Activated T-cell treated with anti-CD3 and anti-CD28 coated beads, Interleukin-2, amount 50 U/mL, for 24 hours (primary cell): ENCODE measurements around the gene NTM.

Experiments
- DNase-seq: peaks from one replicate; pipeline ENCODE4 v3.0.0-alpha.2; 2020
- H3K27ac Mint-ChIP-seq: 2 replicates; pipeline ENCODE4 v1.8.0; 2020; ENCODE audit warnings: mild to moderate bottlenecking, mixed read lengths
- H3K27me3 Mint-ChIP-seq: 2 replicates; pipeline ENCODE4 v1.8.0; 2020; ENCODE audit warnings: mixed read lengths
- H3K36me3 Mint-ChIP-seq: 2 replicates; pipeline ENCODE4 v1.8.0; 2020; ENCODE audit warnings: low read depth, mixed read lengths
- H3K4me1 Mint-ChIP-seq: 2 replicates; pipeline ENCODE4 v1.8.0; 2020; ENCODE audit warnings: low read depth, mixed read lengths
- H3K4me3 Mint-ChIP-seq: 2 replicates; pipeline ENCODE4 v1.8.0; 2020; ENCODE audit warnings: mild to moderate bottlenecking, moderate library complexity, mixed read lengths
- H3K9me3 Mint-ChIP-seq: 2 replicates; pipeline ENCODE4 v1.8.0; 2020; ENCODE audit warnings: mixed read lengths

The NTM gene

DNA sequence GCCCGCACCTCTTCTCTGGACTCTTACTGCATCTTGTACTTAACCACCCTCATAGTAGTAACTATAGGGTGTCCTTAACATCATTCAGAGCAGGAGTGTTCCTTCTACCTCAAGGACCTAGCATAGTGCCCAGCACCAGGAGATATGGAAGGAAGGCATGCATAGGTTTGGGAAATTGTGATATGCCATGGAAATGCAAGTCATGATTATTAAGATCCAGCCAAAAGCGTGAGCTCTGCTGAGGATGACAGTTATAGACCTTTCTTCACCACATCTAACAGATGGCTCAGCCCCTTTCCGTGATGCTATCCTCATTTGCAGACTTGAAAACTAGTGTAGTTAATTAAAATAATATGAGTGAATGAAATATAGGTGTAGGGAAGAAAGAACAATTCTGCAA, 746.1 kb downstream of the NTM start:
- H3K4me3 Mint-ChIP-seq, result no peak overlapping the region
- no peak overlapping the region for H3K27ac Mint-ChIP-seq
- H3K4me1 Mint-ChIP-seq, result no peaks in the 10 kb centered on the region
- no peaks in the 10 kb centered on the region for H3K27me3 Mint-ChIP-seq
- no peaks in the 10 kb centered on the region for H3K9me3 Mint-ChIP-seq
- no peaks in the 10 kb centered on the region for H3K36me3 Mint-ChIP-seq
- DNase-seq, result no peak

- H3K27ac Mint-ChIP-seq, result no peak overlapping the region
- DNase-seq, result no peak
- no peak overlapping the region for H3K4me3 Mint-ChIP-seq
- no peaks in the 10 kb centered on the region for H3K9me3 Mint-ChIP-seq
- no peaks in the 10 kb centered on the region for H3K4me1 Mint-ChIP-seq
- H3K36me3 Mint-ChIP-seq, result no peaks in the 10 kb centered on the region
- H3K27me3 Mint-ChIP-seq, result no peaks in the 10 kb centered on the region
Measured at GRCh38 chr11:132118661-132119060, 748.2 kb downstream of the NTM start.

DNA sequence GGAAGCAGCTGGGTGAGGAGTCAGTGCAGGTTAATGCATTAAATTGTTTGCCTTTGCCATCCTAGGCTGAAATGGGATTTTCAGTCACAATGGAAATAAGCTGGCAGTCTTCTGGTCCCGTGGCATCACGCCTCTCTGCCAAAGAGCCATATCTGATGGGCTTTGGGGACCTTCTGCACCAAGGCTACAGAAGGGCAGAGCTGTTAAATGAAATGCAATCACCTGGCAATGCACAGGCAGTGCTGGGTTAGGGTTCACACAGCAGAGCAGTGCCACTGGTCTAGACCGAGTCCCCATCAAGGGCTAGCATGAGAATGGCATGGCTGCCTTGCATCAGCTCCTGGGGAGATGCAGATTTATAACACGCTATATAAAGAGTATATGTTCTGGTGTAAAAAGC, 749.2 kb downstream of the NTM start:
- H3K4me3 Mint-ChIP-seq, result no peak overlapping the region
- H3K27me3 Mint-ChIP-seq, result no peaks in the 10 kb centered on the region
- DNase-seq, result no peak
- H3K27ac Mint-ChIP-seq, result no peak overlapping the region
- H3K9me3 Mint-ChIP-seq, result no peaks in the 10 kb centered on the region
- no peaks in the 10 kb centered on the region for H3K4me1 Mint-ChIP-seq
- H3K36me3 Mint-ChIP-seq, result no peaks in the 10 kb centered on the region

DNA sequence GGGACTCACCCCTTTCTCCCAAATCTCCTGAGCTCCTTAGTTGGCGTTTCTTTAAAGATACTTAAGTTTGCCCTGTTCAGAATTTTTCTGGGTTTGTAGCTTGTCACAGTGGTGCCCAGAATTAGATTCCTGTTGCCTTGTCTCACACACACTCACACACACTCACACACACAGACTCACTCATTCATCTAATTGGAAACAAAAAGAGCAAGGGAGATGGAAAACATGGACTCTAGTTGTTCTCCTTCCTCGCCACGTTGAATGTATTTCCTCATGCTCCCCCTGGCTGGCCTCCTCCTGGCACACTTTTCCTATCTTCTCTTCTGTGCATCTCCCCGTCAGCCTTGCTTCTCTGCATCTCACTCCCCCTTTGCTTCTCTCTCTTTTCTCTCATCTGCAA, 752.3 kb downstream of the NTM start:
- Mint-ChIP-seq H3K27me3 (peaks cover 4% of the 10 kb centered on the region), H3K4me3 (no peak overlapping the region), H3K9me3 (no peaks in the 10 kb centered on the region), H3K36me3 (no peaks in the 10 kb centered on the region), H3K27ac (no peak overlapping the region), H3K4me1 (no peaks in the 10 kb centered on the region)
- no peak for DNase-seq

GRCh38 chr11:132123449-132123848, 753.0 kb downstream of the NTM start:
- DNase-seq, result no peak
- peaks cover 8% of the 10 kb centered on the region for H3K27me3 Mint-ChIP-seq
- H3K9me3 Mint-ChIP-seq, result no peaks in the 10 kb centered on the region
- H3K27ac Mint-ChIP-seq, result no peak overlapping the region
- H3K4me3 Mint-ChIP-seq, result no peak overlapping the region
- no peaks in the 10 kb centered on the region for H3K4me1 Mint-ChIP-seq
- H3K36me3 Mint-ChIP-seq, result no peaks in the 10 kb centered on the region

DNA sequence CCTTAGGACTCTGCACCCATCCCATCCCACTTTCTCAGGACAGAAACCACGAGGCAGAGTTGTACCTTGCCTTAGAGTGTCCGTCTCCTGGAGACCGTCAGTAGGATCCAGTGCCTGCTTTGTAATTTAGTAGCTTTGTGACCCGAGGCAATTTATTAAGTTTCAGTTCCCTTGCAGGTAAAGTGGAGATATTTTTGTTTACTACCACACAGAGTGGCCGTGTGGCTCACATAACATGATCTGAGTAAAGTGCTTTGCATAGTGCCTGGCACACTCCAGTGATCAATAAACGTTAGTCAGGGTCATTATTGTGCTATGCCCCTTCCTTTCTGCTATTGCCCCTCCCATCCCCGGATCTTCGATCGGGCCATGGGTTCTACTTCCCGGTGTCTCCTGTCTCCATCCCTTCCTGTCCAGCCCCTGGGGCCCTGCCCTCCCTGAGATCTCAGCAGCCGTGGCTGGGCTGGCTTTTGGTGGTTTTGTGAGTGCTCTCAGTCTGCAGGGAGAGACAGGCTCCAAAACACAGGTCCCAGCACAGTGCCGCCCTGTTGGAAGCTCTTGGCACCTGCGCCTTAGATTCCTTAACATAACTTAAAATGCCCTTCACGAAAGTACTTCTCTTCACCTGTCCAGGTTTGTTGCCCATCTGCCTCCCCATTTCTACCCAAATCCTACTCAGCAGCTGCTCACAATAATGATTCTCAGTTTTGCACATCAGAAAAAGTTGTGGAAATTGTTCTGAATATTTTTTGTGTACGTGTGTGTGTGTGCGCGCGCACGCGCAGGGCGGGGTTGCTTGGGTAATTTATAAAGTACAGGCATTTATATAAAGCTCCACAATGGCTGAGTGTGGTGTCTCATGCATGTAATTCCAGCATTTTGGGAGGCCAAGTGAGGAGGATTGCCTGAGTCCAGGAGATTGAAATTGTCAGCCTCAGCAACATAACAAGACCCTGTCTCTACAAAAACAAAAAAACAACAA, 753.7 kb downstream of the NTM start:
- H3K27ac Mint-ChIP-seq, result no peak overlapping the region
- H3K27me3 Mint-ChIP-seq, result peaks cover 8% of the 10 kb centered on the region
- H3K9me3 Mint-ChIP-seq, result no peaks in the 10 kb centered on the region
- no peaks in the 10 kb centered on the region for H3K4me1 Mint-ChIP-seq
- no peak overlapping the region for H3K4me3 Mint-ChIP-seq
- no peaks in the 10 kb centered on the region for H3K36me3 Mint-ChIP-seq
- no peak for DNase-seq

GRCh38 chr11:132125988-132126871, 755.8 kb downstream of the NTM start:
- Mint-ChIP-seq H3K9me3 (no peaks in the 10 kb centered on the region), H3K27me3 (peaks cover 8% of the 10 kb centered on the region), H3K36me3 (no peaks in the 10 kb centered on the region), H3K4me3 (no peak overlapping the region), H3K4me1 (no peaks in the 10 kb centered on the region), H3K27ac (no peak overlapping the region)
- DNase-seq, result no peak

DNA sequence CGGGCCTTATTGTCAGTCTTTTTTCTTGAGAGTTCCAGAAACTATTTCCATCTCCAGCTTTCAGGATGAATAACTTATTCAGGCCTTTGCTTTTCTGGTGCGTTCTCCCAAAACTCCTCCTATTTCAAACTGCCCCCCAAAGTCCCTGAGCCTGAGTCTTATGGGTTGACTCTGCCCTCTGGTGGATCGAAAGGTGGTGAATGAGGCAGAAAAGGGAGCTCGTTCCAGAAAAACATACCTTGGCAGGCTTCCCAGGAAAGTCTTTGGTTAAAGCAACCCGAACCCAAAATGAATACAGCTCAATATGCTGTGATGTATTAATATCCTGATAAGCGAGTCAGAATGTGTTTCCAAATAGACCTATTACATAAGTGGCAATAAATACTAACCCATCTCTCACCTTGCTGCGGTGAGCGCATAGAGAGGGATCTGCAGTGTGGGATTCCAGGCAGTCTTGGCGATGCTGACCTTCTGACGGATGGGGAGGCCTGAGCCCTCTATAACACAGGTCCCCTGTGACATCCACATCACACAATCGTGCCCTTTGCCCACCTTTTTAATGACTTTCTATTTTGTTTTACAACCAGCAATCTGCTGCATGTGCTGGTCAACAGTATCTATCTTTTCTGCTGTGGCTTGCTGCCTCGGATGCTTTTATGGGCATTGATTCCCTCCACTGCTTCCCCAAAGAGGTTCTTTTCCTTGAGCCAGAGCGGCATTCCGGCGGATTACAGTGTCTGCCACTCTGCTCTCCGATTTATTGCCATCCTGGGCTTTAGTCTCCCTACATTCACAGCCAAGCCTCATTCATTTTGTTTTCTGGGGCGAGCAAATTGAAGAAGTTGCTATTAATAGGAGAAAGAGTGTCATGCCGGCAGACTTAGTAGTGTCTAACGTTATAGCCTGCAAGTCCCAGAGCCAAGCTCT, 756.8 kb downstream of the NTM start:
- Mint-ChIP-seq H3K27ac (no peak overlapping the region), H3K36me3 (no peaks in the 10 kb centered on the region), H3K4me3 (no peak overlapping the region), H3K4me1 (no peaks in the 10 kb centered on the region), H3K27me3 (peaks cover 8% of the 10 kb centered on the region), H3K9me3 (no peaks in the 10 kb centered on the region)
- no peak for DNase-seq

DNA sequence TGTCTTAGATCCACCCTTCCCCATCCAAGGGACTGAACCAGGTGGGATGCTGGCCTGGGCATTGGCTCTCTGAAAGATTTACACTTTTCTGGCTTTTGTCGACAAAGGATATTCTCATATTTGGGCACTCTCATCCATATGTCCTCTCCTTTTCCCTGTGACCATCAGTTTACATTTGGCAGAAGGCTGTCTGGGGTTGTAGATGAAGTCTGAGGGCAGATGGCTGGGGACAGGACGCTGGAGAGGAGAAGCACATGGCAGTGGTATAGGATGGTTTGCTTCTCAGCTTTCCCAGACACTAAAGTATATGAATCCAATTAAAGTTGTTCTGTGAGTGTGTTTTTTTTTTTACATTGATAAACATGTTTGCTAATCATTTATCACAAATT, 757.5 kb downstream of the NTM start:
- H3K4me1 Mint-ChIP-seq, result no peaks in the 10 kb centered on the region
- H3K4me3 Mint-ChIP-seq, result no peak overlapping the region
- no peaks in the 10 kb centered on the region for H3K36me3 Mint-ChIP-seq

DNA sequence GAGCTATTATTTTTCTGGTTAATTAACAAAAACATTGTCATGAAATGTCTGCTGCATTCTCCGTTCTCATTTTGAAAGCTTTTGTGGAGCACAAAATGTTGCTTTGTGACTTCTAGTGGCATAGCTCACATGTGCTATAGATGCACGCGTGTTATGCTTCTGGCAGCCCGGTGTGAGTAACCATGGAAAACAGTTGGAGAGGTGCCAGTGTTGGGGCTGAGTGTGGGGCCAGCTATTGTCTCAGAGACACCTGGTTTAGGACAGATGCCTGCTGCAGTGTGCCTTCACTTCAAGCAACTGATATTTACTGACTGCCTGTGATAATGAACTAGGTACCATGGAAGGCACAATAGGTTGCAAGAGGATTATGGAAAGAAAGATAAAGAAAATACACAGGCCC, 760.6 kb downstream of the NTM start:
- no peak for DNase-seq
- H3K36me3 Mint-ChIP-seq, result no peaks in the 10 kb centered on the region
- H3K27ac Mint-ChIP-seq, result no peak overlapping the region
- no peaks in the 10 kb centered on the region for H3K4me1 Mint-ChIP-seq
- no peak overlapping the region for H3K4me3 Mint-ChIP-seq
- peaks cover 8% of the 10 kb centered on the region for H3K27me3 Mint-ChIP-seq
- H3K9me3 Mint-ChIP-seq, result no peaks in the 10 kb centered on the region

More for the DNA sequence above, 757.5 kb downstream of the NTM start:
- Mint-ChIP-seq H3K9me3 (no peaks in the 10 kb centered on the region), H3K27me3 (peaks cover 8% of the 10 kb centered on the region), H3K27ac (no peak overlapping the region)
- DNase-seq, result no peak

- H3K36me3 Mint-ChIP-seq, result no peaks in the 10 kb centered on the region
- no peaks in the 10 kb centered on the region for H3K9me3 Mint-ChIP-seq
- no peak for DNase-seq
- no peak overlapping the region for H3K27ac Mint-ChIP-seq
- no peak overlapping the region for H3K4me3 Mint-ChIP-seq
- H3K27me3 Mint-ChIP-seq, result peaks cover 8% of the 10 kb centered on the region
- H3K4me1 Mint-ChIP-seq, result no peaks in the 10 kb centered on the region
Measured at GRCh38 chr11:132131961-132132360, 761.5 kb downstream of the NTM start.

- no peak overlapping the region for H3K27ac Mint-ChIP-seq
- H3K4me1 Mint-ChIP-seq, result no peaks in the 10 kb centered on the region
- peaks cover 2% of the 10 kb centered on the region for H3K9me3 Mint-ChIP-seq
- no peak for DNase-seq
- H3K27me3 Mint-ChIP-seq, result no peaks in the 10 kb centered on the region
- no peak overlapping the region for H3K4me3 Mint-ChIP-seq
- H3K36me3 Mint-ChIP-seq, result no peaks in the 10 kb centered on the region
Measured at GRCh38 chr11:132134322-132134721, 763.9 kb downstream of the NTM start.

- Mint-ChIP-seq H3K9me3 (peaks cover 2% of the 10 kb centered on the region), H3K27ac (no peak overlapping the region), H3K36me3 (no peaks in the 10 kb centered on the region), H3K27me3 (no peaks in the 10 kb centered on the region), H3K4me1 (no peaks in the 10 kb centered on the region), H3K4me3 (no peak overlapping the region)
- DNase-seq, result no peak
Measured at GRCh38 chr11:132137289-132137980, 767.0 kb downstream of the NTM start.

GRCh38 chr11:132137981-132138313, 767.5 kb downstream of the NTM start:
- Mint-ChIP-seq H3K27me3 (no peaks in the 10 kb centered on the region), H3K27ac (no peak overlapping the region), H3K36me3 (no peaks in the 10 kb centered on the region), H3K4me1 (no peaks in the 10 kb centered on the region), H3K9me3 (peaks cover 2% of the 10 kb centered on the region), H3K4me3 (no peak overlapping the region)
- no peak for DNase-seq
